Islet precursor cell (in vitro differentiated cells): ENCODE measurements around the gene CRTC2.
"Not testable (repeated sequence)": the region's sequence is repeated elsewhere in the genome, so short reads cannot be mapped to it uniquely, and the experiment has no call there.

Source experiments
- DNase-seq: peaks from one replicate; pipeline ENCODE4 v3.0.0-alpha.2; 2018

Gene CRTC2, protein sequence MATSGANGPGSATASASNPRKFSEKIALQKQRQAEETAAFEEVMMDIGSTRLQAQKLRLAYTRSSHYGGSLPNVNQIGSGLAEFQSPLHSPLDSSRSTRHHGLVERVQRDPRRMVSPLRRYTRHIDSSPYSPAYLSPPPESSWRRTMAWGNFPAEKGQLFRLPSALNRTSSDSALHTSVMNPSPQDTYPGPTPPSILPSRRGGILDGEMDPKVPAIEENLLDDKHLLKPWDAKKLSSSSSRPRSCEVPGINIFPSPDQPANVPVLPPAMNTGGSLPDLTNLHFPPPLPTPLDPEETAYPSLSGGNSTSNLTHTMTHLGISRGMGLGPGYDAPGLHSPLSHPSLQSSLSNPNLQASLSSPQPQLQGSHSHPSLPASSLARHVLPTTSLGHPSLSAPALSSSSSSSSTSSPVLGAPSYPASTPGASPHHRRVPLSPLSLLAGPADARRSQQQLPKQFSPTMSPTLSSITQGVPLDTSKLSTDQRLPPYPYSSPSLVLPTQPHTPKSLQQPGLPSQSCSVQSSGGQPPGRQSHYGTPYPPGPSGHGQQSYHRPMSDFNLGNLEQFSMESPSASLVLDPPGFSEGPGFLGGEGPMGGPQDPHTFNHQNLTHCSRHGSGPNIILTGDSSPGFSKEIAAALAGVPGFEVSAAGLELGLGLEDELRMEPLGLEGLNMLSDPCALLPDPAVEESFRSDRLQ

GRCh38 chr1:153958111-153958960 lies at the start of gene CRTC2:
CRTC2 (minus strand) TSS chr1:153958612; CDS start chr1:153958497, 115 bp downstream.
- DNase-seq: peak; percentile 100

DNA sequence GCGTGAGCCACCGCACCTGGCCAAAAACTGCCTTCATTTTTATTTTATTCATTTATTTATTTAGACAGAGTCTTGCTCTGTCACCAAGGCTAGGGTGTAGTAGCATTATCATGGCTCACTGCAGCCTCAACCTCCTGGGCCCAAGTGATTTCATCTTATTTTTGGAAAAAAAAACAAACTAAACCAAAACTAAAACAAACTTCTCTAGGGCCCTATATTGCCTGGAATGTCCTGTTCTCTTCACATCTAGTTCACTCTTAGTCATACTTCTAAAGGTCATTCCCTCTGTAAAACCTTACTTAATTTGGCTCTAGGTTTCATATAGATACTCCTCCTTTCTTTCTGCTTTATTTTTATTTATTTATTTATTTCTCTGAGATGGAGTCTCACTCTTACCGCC lies 47.7 kb upstream of the CRTC2 start:
- no peak for DNase-seq

DNA sequence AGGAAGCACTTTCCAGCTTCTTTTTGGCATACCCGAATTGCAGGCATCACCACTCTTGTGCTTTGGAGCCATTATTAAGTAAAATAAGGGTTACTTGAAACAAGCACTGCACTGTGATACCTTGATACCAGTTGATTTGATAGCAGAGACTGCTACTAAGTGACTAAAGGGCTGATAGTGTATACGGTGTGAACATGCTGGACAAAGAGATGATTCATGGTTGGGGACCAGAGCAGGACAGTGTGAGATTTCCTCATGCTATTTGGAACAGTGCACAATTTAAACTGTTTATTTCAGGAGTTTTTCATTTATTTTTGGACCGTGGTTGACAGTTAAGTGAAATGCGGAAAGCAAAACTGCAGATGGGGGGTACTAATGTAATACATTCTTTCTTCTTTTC lies 42.0 kb upstream of the CRTC2 start:
- no peak for DNase-seq

DNA sequence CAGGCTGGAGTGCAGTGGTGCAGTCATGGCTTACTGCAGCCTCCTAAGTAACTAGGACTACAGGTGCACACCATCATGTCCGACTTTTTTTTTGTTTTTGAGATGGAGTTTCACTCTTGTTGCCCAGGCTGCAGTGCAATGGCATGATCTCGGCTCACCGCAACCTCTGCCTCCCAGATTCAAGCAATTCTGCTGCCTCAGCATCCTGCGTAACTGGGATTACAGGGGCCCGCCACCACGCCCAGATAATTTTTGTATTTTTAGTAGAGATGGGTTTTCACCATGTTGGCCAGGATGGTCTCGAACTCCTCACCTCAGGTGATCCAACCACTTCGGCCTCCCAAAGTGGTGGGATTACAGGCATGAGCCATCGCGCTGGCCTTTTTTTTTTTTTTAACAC lies 38.5 kb upstream of the CRTC2 start:
- DNase-seq: not testable (repeated sequence)

DNA sequence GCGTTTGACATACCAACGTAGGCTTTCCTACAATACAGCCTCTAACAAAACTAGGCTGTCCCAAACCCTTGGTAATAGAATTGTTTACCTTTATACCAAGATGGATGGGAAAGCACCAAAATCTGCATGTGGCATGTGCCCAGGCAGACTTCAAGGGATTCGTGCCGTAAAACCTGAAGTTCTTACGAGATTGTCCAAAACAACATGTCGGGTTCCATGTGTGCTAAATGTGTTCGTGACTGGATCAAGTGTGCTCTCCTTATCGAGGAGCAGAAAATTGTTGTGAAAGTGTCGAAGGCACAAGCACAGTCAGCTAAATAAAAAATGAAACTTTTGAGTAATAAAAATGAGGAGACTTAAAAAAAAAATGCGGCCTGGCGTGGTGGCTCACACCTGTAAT lies 37.2 kb upstream of the CRTC2 start:
- no peak for DNase-seq

DNA sequence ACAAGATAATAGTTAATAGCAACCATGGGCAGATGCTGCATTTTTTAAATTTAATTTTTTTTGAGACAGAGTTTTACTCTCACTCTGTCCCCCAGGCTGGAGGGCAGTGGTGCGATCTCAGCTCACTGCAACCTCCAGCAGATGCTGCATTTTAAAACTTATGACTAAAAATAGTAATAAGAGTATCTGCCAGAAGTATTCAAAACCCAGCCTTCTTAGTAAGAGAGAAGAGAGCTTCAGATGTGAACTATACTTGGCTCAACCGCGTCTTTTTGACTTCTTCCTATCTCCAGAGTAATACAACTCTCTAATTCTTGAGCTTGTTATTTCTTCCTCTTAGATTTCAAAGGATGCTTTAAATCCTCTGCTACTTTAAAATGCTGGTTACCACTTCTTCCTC lies 36.8 kb upstream of the CRTC2 start:
- no peak for DNase-seq

GRCh38 chr1:153991806-153992205 lies 33.4 kb upstream of the CRTC2 start:
- no peak for DNase-seq

- DNase-seq: no peak
These were observed 32.8 kb upstream of the CRTC2 start for GRCh38 chr1:153991151-153991630.

DNA sequence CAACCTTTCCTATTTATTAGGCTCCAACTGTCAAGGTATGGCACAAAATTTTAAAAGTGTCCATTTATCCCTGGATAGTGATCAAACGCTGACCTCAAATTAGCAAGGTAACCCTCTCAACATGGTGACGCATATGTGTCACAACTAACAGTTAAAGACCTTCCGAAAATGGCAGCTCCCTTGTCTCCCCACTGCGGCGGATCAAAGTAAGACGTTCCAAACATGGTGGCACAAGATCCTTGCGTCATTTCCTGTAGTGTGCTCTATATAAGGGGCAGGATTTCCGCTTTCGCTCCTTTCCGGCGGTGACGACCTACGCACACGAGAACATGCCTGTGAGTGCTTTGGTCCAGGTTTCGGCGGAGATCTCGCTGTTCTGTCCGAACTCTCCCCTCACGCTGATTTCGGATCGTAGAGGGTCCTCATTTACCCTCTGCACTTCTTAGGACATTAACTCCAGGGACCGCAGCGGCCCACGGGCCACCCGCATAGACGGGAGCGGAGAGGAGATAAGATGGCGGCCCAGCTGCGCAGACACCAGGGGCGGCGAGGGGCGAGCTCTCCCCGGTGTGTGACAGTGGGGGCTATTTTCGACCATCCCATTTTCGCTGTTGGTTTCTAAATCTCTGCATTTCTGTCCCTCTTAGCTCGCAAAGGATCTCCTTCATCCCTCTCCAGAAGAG lies 32.2 kb upstream of the CRTC2 start, which contains the start of gene RPS27:
TSS of gene RPS27 (plus strand) at position 295 of the 683 bp plus-strand sequence. CDS start at position 330, 35 bp downstream.
- DNase-seq: peak; percentile 95

DNA sequence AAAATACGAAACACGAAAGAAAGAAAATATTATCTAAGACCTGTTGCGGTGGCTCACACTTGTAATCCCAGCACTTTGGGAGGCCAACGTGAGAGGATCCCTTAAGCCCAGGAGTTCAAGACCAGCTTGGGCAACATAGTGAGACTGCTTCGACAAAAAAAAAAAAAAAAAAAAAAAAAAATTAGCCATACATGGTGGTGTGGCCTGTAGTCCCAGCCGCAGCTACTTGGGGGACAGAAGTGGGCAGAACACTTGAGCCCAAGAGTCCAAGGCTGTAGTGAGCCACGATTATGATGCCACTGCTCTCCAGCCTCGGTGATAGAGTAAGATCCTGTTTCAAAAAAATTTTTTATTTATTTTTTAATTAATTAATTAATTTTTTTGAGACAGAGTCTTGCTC lies 29.2 kb upstream of the CRTC2 start:
- DNase-seq: no peak

DNA sequence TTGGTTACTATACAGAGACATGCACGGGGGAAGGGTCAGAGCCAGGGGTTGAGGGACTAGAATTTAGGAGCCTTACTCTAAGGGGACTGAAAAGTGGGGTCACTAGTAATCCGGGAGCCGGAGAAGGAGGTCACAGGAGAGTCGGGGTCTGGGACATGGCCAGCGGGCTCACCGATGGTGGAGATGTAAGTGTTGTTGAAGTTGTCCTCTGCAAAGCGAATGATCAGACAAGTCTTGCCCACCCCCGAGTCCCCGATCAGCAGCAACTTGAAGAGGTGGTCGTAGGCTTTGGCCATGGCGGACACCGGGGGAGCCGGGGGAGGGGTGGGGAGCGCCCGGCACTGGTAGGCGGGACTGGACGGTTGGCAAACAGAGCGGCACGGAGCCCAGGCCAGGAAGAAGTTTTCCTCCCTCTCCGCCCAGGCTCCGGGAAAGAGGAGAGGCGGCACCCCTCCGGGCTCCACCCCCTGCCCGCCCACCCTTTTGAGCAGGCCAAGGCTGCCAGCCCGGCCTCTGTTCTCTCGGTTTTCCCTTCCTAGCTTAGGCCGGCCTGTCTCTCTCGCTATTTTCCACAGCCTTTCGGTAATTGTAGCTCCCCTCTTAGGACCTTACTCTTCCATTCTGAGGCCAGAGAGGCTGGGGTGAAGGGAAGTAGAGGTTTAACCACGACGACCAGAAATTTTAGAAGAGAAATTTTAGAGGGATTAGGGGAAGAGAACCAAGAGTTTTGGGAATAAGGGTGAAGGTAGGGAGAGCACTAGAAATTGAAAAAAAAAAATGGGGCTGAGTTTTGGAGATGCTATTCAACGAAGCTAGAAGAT lies 27.7 kb upstream of the CRTC2 start, which contains the start of gene RAB13:
TSS of gene RAB13 (minus strand) at position 399 of the 821 bp plus-strand sequence. CDS start at position 296, 103 bp downstream.
- DNase-seq: peak; percentile 96

DNA sequence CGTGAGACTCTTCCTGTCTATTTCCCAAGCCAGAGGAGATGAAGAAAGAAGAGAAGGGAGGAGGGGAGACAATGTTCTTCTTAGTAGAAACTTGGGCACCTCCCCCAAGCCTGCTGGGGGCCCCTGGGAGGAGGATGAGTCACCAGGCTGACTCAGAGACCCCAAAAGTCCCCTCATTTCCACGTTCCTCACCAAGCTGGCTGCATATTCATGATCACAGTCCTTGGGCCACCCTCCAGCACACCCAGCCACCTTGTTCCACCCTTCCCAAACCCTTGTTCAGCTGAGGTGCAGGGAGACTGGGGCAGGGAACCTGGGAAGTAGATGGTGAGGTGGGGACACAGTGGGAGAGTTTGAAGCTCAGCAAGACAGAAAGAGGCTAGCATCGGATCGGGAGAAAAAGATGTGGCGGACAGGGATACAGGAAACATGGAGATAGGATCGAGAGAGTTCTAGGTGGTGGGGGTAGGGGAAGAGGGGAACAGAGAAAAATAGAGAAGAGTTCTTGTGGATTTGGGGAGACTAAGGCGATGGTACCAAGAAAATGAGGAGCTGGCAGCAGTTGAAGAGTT lies 27.0 kb upstream of the CRTC2 start:
- DNase-seq: no peak

- DNase-seq: no peak
These were observed 25.9 kb upstream of the CRTC2 start for GRCh38 chr1:153984123-153984894.

DNA sequence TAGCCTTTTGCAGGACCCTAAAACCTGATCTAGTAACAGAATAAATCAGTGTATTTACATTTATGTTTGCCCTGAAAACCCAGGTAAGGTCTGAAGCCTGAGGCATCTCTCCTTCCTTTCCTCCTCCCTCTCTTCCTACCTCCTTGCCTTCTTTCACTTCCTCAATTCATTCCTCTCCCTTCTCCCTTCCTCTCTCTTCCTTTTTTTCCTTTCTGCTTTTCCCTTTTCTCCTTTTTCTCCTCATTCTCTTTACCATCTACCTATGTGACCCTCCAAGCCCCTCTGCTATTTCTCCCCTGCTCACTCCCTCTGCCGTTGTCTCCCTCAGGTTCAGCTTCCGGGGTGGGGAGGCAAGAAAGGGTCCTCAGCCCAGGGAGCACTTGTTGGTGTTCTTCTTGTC lies 23.3 kb upstream of the CRTC2 start:
- DNase-seq: not testable (repeated sequence)

GRCh38 chr1:153979091-153979490 lies 20.7 kb upstream of the CRTC2 start:
- DNase-seq: not testable (repeated sequence)

GRCh38 chr1:153978274-153978909 lies 20.0 kb upstream of the CRTC2 start:
- no peak for DNase-seq

GRCh38 chr1:153977250-153978240 lies 19.1 kb upstream of the CRTC2 start, which contains the start of gene JTB:
JTB (minus strand) TSS chr1:153977674; CDS start chr1:153977252, 422 bp downstream.
- DNase-seq: peak; percentile 91

- DNase-seq: no peak
These were observed 18.4 kb upstream of the CRTC2 start for GRCh38 chr1:153976819-153977249.
